ENCODE data around the gene MEF2B.

MEF2B gene

GRCh38 chr19:19170053-19170872 is at the start of gene MEF2B:
TSS of gene MEF2B (minus strand) at chr19:19170263. CDS start at chr19:19150735, 19,528 bp downstream.
- DNase-seq (ENCODE audit: low read depth): peak; percentile 60

DNA sequence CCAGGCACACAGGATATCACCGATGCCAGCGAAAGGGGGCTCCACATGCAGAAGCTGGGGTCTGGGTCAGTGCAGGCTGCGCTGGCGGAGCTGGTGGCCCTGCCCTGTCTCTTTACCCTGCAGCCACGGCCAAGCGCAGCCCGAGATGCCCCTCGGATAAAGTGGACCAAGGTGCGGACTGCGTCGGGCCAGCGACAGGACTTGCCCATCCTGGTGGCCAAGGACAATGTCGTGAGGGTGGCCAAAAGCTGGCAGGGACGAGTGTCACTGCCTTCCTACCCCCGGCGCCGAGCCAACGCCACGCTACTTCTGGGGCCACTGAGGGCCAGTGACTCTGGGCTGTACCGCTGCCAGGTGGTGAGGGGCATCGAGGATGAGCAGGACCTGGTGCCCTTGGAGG is 48.8 kb upstream of the MEF2B start:
- no peak for DNase-seq (ENCODE audit: low read depth)

DNA sequence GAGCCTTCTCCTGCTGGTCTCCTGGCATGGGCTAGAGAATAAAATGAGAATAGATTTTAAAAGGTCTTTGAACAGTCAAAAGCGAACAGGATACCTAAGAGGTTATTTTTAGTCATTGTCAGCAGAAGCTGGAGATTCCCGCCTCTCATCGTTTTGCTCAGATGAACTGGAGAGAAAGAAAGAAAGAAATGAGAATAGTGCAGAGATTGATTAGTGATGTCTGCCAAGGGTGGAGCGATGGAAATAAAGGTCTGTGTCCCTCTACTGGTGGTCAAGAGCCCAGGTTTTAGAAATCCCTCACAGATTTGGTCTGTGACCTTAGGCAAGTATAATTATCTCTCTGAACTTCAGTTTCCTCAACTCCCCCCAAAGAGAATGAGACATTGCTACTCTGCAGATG is 47.0 kb upstream of the MEF2B start:
- peak; percentile 12 for DNase-seq (ENCODE audit: low read depth)

GRCh38 chr19:19215792-19216191 is 45.7 kb upstream of the MEF2B start:
- no peak for DNase-seq (ENCODE audit: low read depth)

DNA sequence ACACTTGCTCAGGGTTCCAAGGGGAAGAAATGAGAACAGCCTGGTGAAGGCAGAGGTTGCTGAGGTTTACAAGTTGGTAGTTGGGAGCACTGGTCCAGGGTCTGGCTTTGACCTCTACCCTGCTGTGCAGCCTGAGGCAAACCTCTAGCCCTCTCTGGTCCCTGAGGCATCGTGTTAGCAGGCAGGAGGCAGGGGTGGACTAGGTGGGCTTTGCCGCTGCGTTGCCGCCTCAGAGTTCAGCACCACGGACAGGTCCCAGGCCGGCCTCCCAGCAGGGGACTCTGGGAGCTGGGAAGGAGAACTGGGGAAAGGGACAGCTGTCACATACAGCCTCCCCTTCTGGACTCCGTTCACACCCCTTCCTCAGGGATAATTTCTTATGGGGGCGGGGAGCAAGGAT is 44.8 kb upstream of the MEF2B start:
- peak; percentile 61 for DNase-seq (ENCODE audit: low read depth)

- DNase-seq (ENCODE audit: low read depth): no peak
Observed at GRCh38 chr19:19214159-19214490, 44.1 kb upstream of the MEF2B start.

DNA sequence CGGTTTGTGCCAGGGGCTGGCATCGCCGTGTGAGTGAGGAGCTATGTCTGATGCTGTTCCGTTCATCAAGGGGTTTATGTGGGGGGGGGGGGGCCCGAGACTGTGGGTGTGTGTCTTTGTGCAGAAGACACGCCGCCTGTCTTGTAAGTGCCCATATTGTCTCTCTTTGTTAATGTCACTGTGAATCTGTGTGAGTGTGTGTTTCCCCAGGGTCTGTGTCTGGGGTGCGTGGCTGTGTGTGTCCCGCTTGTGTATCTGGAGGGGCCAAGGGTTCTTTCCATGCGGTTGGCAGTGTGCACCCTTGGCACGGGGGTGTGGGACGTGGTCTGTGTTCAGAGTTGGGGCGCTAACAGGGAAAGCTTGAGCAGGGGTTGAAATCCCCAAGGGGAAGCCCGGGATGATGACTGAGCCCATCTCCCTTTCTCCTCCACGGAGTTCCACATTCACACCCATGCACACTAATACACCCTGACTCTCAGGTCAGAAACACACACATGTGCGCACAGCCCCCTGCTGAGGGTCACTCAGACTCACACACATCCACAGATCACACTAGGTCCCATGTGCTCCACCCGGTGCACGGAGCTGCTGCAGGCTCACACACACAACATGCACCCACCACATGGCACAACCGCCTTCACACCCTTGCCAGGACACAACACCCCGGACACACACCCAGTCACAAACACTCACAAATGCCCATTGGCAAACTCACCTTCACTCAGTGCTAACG is 43.5 kb upstream of the MEF2B start:
- no peak for DNase-seq (ENCODE audit: low read depth)

GRCh38 chr19:19212916-19213315 is 42.9 kb upstream of the MEF2B start:
- no peak for DNase-seq (ENCODE audit: low read depth)

GRCh38 chr19:19211499-19212420 is 41.7 kb upstream of the MEF2B start, which contains the start of gene NCAN:
TSS of gene NCAN (plus strand) at chr19:19211958. CDS start at chr19:19216954, 4,996 bp downstream.
- DNase-seq (ENCODE audit: low read depth): no peak

DNA sequence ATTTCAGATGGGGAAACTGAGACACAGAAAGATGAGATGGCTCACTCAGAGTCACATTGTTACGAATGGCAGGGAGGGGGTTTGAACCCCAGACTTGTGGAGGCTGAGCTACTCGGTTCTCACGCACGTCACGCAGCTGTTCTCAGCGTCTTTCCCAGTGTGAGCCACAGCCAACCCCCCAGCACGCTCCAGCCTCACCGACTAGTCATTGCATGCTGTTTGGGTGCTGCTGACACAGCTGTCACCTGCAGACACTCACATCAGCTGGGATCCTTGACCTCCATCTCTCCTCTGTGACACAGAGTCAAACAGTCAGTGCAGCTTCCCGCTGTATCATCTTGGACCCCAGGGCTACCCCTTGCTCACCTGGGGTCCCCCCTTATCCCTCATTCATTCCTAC is 39.3 kb upstream of the MEF2B start:
- DNase-seq (ENCODE audit: low read depth): no peak

GRCh38 chr19:19207637-19208572 is 37.8 kb upstream of the MEF2B start:
- no peak for DNase-seq (ENCODE audit: low read depth)

GRCh38 chr19:19206938-19207337 is 36.9 kb upstream of the MEF2B start:
- no peak for DNase-seq (ENCODE audit: low read depth)

- DNase-seq (ENCODE audit: low read depth): no peak
Observed at GRCh38 chr19:19205416-19206410, 35.6 kb upstream of the MEF2B start.

DNA sequence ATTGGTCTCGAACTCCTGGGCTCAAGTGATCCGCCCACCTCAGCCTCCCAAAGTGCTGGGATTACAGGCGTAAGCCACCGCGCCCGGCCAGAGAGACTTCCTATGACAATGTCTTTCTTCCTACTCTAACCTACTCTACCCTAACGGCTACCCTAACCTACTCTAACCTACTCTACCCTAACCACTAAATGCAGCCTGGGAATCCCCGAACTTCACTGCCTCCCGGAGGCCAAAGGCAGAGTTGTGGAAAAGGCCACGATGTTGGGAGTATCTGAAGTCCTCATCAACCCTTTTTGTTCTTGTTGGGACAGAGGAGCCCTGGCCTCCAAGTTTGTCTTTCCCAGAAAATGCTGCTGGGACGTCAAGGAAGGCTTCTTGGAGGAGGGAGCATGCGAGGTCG is 34.1 kb upstream of the MEF2B start:
- no peak for DNase-seq (ENCODE audit: low read depth)

DNA sequence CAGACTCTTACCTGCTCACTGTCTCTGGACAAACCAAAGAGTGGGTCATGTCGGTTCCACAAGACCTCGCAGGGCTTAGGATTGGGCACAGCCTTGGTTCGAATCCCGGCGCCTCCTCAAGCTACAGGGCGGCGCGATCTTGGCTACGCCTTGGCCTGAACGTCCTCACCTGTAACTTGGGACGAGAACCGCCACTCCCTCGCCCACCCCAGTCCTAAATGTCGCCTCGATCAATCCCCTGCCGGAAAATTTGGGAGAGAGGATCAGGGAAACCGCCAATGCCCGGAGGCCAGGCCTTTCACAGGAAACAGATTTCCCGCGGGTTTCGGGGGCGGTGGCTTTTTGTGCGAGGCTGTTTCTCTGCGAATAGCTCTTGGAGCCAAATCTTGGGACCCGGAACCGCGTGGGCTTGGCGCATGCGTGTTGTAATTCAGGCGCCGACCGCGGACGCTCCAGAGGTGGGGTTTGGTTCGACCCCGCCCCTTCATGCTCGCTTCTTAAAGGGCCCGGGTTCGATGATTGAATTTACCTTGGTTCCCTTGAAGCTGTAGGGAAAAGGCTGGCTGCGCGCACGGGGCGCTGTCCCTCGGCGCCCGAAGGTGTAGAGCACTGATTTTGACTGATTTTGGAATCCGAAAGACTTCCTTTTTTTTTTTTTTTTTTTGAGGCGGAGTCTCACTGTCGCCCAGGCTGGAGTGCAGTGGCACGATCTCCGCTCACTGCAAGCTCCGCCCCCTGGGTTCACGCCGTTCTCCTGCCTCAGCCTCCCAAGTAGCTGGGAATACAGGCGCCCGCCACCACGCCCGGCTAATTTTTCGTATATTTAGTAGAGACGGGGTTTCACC is 33.2 kb upstream of the MEF2B start, which contains the start of gene NR2C2AP:
Gene NR2C2AP, minus strand, starts transcription at position 403 of the 845 bp plus-strand sequence. Its CDS starts 354 bp downstream, at position 49.
- DNase-seq (ENCODE audit: low read depth): peak; percentile 93

DNA sequence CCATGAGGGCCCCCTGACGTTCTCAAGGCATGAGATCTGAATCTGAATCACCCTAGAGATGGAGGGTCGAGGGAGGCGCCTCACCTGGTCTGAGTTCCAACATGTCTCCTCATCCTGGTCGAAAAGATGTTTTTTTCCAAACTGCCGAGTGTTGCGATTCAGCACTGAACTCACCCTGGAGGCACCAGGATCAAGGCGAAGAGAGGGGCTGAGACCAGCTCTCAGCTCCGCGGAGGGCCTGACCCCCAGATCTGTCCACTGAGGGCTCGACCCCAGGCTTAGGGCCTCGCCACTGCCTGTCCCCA is 32.6 kb upstream of the MEF2B start:
- no peak for DNase-seq (ENCODE audit: low read depth)

GRCh38 chr19:19201697-19202630 is 31.9 kb upstream of the MEF2B start:
- DNase-seq (ENCODE audit: low read depth): no peak

DNA sequence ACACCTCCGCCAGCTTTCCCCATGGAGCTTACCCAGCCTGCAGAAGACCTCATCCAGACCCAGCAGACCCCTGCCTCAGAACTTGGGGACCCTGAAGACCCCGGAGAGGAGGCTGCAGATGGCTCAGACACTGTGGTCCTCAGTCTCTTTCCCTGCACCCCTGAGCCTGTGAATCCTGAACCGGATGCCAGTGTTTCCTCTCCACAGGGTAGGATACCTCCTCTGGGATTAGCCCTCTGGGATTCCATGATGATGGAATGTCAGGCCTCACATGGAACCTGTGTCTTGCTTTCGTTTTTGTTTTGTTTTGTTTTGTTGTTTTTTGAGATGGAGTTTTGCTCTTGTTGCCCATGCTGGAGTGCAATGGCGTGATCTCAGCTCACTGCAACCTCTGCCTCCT is 23.9 kb upstream of the MEF2B start:
- DNase-seq (ENCODE audit: low read depth): no peak

Measured in EH (cell line).